CD4-positive, CD25-positive, alpha-beta regulatory T cell (primary cell): ENCODE measurements around the gene KCNG2. TPM values are rescaled to one million over a fixed set of nuclear protein-coding genes. Genes with fewer than 3 reads are reported as not detected.

ENCODE experiments used
- ATAC-seq, 2 donors: fragments of 150-1000 bp; cut with Tn5 transposase; one replicate each; pipeline ENCODE4 v1.10.0; 2021; ENCODE audit warnings: low read depth in 2 of 2, moderate number of reproducible peaks in 2 of 2, moderate library complexity in 1 of 2
- DNase-seq, 3 donors: peaks; one replicate each; pipeline versions ENCODE4 v3.0.0 to v3.0.0-alpha.2; 2012 to 2022; ENCODE audit warnings: mixed read lengths in 1 of 3
- H3K27ac ChIP-seq: one replicate; pipeline ENCODE4 v1.7.0; 2013; ENCODE audit warnings: mild to moderate bottlenecking, low read length; ENCODE audit not compliant: insufficient read depth, poor library complexity, severe bottlenecking
- H3K27me3 ChIP-seq: one replicate; pipeline ENCODE4 v1.7.0; 2013; ENCODE audit warnings: low read length; ENCODE audit not compliant: control insufficient read depth, insufficient read depth
- H3K36me3 ChIP-seq: one replicate; pipeline ENCODE4 v1.7.0; 2013; ENCODE audit warnings: mild to moderate bottlenecking, low read length, moderate library complexity; ENCODE audit not compliant: control insufficient read depth, insufficient read depth
- H3K4me1 ChIP-seq: 2 replicates; pipeline ENCODE4 v1.7.0; 2013; ENCODE audit warnings: mild to moderate bottlenecking, low read length; ENCODE audit not compliant: insufficient read depth, control insufficient read depth, poor library complexity, severe bottlenecking
- H3K4me3 ChIP-seq: one replicate; pipeline ENCODE4 v1.7.0; 2013; ENCODE audit warnings: low read depth, mild to moderate bottlenecking, low read length, moderate library complexity
- H3K9me3 ChIP-seq, 2 experiments: 1 replicate in 1 of 2; 2 replicates in 1 of 2; pipeline ENCODE4 v1.7.0; 2013; ENCODE audit warnings: low read length in 2 of 2, mild to moderate bottlenecking in 1 of 2, moderate library complexity in 1 of 2; ENCODE audit not compliant: control insufficient read depth in 2 of 2
- H3K27ac Mint-ChIP-seq, 3 donors: one replicate each; pipeline ENCODE4 v1.8.0; 2020 to 2022; ENCODE audit warnings: mild to moderate bottlenecking in 3 of 3, mixed read lengths in 3 of 3, moderate library complexity in 2 of 3
- H3K27me3 Mint-ChIP-seq: one replicate; pipeline ENCODE4 v1.8.0; 2022; ENCODE audit warnings: mild to moderate bottlenecking, mixed read lengths
- H3K36me3 Mint-ChIP-seq: one replicate; pipeline ENCODE4 v1.8.0; 2020; ENCODE audit warnings: mixed read lengths
- H3K4me1 Mint-ChIP-seq, 4 donors: one replicate each; pipeline ENCODE4 v1.8.0; 2020 to 2022; ENCODE audit warnings: mixed read lengths in 4 of 4, mild to moderate bottlenecking in 1 of 4
- H3K4me3 Mint-ChIP-seq, 4 donors: one replicate each; pipeline ENCODE4 v1.8.0; 2020 to 2022; ENCODE audit warnings: mild to moderate bottlenecking in 4 of 4, mixed read lengths in 4 of 4, moderate library complexity in 3 of 4
- H3K9me3 Mint-ChIP-seq, 7 donors: one replicate each; pipeline ENCODE4 v1.8.0; 2020 to 2022; ENCODE audit warnings: mixed read lengths in 7 of 7, mild to moderate bottlenecking in 3 of 7, moderate library complexity in 2 of 7
- polyA plus RNA-seq, 4 donors: library from polyadenylated mRNA; unstranded; fragments of 300-500 nt; fragmentation: Illumina TruSeq; gene quantifications; one replicate each; pipeline ENCODE4 v1.2.3, GENCODE V29; 2021
- total RNA-seq: library from RNA; stranded (reverse); gene quantifications from one replicate; pipeline ENCODE4 v1.2.3, GENCODE V29; 2022

Gene KCNG2
- total and polyA plus RNA-seq, 5 donors from 2014 or later: not detected

DNA sequence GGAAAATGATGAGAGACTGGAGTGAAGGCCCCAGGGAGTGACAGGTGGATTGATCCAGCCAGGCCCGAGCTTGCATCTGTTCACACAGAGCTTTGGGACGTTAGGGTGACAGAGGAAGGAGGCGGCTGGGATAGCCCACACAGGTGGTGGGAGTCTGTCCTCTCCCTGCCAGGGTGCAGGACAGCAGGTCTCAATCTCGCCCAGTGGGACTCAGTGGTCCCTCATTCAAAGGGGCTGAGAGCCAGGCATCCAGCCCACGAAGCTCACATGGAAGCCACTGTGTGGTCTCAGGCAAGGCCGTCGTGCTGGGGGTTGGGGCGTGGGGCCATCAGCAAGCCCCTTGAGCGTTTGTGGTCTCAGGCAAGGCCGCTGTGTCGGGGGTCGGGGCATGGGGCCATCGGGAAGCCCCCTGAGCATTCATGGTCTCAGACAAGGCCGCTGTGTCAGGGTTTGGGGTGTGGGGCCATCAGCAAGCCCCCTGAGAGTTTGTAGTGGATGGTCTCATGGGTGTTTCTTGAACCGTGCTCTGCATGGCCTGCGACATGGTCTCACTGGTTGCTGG is 8.3 kb downstream of the KCNG2 start:
- Mint-ChIP-seq H3K4me3 (no peak overlapping the region), H3K4me1 (no peaks in the 10 kb centered on the region), H3K27me3 (no peaks in the 10 kb centered on the region), H3K9me3 (no peaks in the 10 kb centered on the region), H3K27ac (no peak overlapping the region), H3K36me3 (no peaks in the 10 kb centered on the region)
- H3K9me3 ChIP-seq: no peaks in the 10 kb centered on the region
- no peaks in the 10 kb centered on the region for H3K4me1 ChIP-seq
- DNase-seq (no peak), ATAC-seq (no peak)
- no peak overlapping the region for H3K4me3 ChIP-seq
- no peak overlapping the region for H3K27ac ChIP-seq
- H3K27me3 ChIP-seq: no peaks in the 10 kb centered on the region
- no peaks in the 10 kb centered on the region for H3K36me3 ChIP-seq

DNA sequence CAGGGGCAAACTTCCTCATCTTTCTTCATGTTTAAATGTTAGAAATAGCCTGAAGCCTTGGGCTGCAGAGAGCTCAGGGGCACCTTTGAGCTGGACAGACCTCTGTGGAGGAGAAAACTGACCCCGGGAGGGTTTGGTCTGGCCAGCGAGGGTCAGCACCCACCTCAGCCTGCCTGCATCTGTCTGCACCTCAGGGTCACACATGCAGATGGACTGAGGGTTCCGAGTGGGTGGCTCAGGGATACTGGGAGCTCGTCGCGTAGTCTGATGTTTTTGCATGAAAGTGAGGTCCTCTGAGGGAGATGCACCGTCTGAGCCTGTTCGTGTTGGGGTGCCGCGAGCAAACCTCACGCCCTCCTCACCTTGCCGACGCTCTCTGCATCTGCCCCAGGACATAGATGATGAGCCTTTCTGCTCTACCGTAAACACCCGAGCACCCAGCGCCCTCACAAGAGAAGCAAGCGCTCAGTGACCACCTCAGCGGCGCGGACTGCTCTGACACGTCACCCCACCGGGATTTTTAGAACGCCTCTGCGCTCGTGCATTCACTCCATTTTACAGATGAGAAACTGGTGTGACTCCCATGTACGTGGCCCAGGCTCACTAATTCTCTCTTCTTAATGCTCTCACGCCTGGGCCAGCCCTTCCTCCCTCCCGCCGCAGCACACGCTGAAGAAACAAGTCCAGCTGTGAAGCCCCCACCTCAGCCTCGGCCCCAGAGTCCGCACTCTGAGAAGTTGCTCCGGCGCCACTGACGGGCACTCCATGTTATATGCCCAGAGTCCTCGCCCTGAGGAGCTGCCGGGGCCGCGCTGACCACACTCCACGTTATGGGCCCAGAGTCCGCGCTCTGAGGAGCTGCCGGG is 9.5 kb downstream of the KCNG2 start:
- Histone ChIP-seq H3K27ac (no peak overlapping the region), H3K9me3 (no peaks in the 10 kb centered on the region), H3K27me3 (no peaks in the 10 kb centered on the region), H3K4me3 (no peak overlapping the region), H3K4me1 (no peaks in the 10 kb centered on the region), H3K36me3 (no peaks in the 10 kb centered on the region)
- Mint-ChIP-seq H3K36me3 (no peaks in the 10 kb centered on the region), H3K4me1 (no peaks in the 10 kb centered on the region), H3K4me3 (no peak overlapping the region), H3K9me3 (no peaks in the 10 kb centered on the region), H3K27me3 (peaks cover 6% of the 10 kb centered on the region), H3K27ac (no peak overlapping the region)
- ATAC-seq: no peak
- no peak for DNase-seq

DNA sequence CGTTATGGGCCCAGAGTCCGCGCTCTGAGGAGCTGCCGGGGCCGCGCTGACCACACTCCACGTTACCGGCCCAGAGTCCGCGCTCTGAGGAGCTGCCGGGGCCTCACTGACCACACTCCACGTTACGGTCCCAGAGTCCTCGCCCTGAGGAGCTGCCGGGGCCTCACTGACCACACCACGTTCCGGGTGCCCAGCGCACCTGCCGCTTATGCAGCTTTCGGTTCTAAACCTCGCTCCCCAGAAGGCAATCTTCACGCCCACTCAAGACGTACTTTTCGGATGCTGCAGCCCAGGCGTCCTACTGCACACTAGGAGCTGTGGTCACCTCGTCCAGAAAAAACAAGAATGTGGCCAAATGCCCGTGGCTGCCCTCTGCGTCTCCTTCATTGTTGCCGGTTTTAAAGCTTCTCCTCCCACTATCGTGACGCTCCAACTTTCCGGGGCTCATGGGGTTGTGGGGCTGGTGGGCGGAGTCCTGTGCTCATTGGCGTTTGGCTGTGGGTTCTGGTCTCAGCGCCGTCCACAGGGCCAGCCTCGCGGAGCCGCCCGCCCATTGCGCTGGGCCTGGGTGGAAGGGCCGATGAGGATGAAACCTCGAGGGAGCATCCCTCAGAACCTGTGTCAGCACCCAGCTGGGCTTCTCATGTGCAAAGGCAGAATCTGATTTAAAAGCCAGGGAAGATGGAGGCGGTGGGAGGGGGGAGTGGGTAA is 11.9 kb downstream of the KCNG2 start:
- no peaks in the 10 kb centered on the region for H3K36me3 ChIP-seq
- peaks cover 6% of the 10 kb centered on the region for H3K27me3 Mint-ChIP-seq
- no peak overlapping the region for H3K4me3 ChIP-seq
- no peaks in the 10 kb centered on the region for H3K4me1 ChIP-seq
- H3K4me3 Mint-ChIP-seq: no peak overlapping the region
- no peaks in the 10 kb centered on the region for H3K27me3 ChIP-seq
- no peaks in the 10 kb centered on the region for H3K36me3 Mint-ChIP-seq
- no peak overlapping the region for H3K27ac ChIP-seq
- no peaks in the 10 kb centered on the region for H3K9me3 ChIP-seq
- no peak for ATAC-seq
- no peak for DNase-seq
- no peaks in the 10 kb centered on the region for H3K4me1 Mint-ChIP-seq
- H3K27ac Mint-ChIP-seq: no peak overlapping the region
- no peaks in the 10 kb centered on the region for H3K9me3 Mint-ChIP-seq

DNA sequence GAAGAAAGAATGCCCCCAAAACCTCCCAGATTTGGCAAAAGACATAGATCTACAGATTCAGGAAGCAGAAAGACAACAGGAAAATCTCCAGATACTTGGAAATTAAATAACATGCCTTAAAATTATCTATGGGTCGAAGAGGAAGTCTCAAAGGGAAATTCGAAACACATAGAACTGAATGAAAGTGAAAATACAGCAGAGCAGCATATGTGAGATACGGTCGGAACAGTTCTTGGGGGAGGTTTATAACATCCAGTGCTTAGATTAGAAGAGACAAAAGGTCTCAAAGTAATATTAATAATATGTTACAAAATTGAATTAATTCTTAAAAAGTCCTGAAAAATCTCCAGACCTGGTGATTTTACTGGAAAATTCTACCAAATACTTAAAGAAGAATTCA is 14.3 kb downstream of the KCNG2 start:
- ATAC-seq: no peak
- Histone ChIP-seq H3K4me1 (no peaks in the 10 kb centered on the region), H3K27me3 (no peaks in the 10 kb centered on the region), H3K4me3 (no peak overlapping the region), H3K36me3 (no peaks in the 10 kb centered on the region), H3K27ac (no peak overlapping the region), H3K9me3 (no peaks in the 10 kb centered on the region)
- no peaks in the 10 kb centered on the region for H3K9me3 Mint-ChIP-seq
- no peak for DNase-seq
- no peaks in the 10 kb centered on the region for H3K4me1 Mint-ChIP-seq
- no peak overlapping the region for H3K4me3 Mint-ChIP-seq
- H3K27me3 Mint-ChIP-seq: peaks cover 6% of the 10 kb centered on the region
- no peaks in the 10 kb centered on the region for H3K36me3 Mint-ChIP-seq
- H3K27ac Mint-ChIP-seq: no peak overlapping the region

DNA sequence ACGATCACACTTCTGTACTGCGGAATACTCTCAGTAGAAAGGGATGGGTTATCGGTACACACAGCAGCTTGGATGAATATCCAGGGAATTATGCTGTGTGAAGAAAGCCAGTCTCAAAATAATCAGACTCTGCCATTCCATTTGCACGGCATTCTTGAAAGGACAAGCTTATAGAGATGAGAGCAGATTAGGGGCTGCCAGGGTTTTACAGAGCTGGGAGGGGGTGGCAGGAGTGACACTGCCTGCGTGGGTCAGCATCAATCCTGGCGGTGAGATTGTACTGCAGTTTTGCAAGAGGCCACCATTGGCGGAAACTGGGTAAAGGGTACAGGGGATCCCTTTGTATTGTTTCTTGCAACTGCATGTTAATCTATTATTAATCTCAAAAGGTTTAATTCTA is 16.6 kb downstream of the KCNG2 start:
- Histone ChIP-seq H3K4me1 (no peaks in the 10 kb centered on the region), H3K36me3 (no peaks in the 10 kb centered on the region), H3K9me3 (no peaks in the 10 kb centered on the region), H3K4me3 (no peak overlapping the region), H3K27me3 (no peaks in the 10 kb centered on the region), H3K27ac (no peak overlapping the region)
- H3K9me3 Mint-ChIP-seq: no peaks in the 10 kb centered on the region
- DNase-seq (no peak), ATAC-seq (no peak)
- H3K4me3 Mint-ChIP-seq: no peak overlapping the region
- peak overlapping the region in 1 of 3 donors; percentile 61 for H3K27ac Mint-ChIP-seq
- no peaks in the 10 kb centered on the region for H3K36me3 Mint-ChIP-seq
- H3K4me1 Mint-ChIP-seq: no peaks in the 10 kb centered on the region
- H3K27me3 Mint-ChIP-seq: peaks cover 6% of the 10 kb centered on the region

DNA sequence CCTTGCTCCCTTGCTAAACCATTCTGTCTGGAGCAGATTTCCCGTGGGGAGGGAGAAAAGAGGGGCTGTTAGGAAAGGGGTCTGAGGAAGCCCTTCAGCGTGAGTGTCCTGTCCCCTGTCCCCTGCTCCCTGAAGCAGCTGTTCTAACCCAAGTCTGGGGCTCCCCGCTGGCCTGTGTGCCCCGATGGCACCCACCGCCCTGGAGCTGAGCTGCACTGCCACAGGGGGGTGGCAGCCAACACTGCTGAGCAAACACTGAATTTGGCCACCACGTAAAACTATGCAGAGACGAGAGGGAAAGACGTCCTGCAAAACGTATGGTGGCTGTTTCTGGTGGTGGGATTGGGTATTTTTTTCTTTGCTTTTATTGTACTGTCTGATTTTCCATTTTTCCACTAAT is 17.9 kb downstream of the KCNG2 start:
- Histone ChIP-seq H3K4me1 (no peaks in the 10 kb centered on the region), H3K9me3 (no peaks in the 10 kb centered on the region), H3K4me3 (no peak overlapping the region), H3K27me3 (no peaks in the 10 kb centered on the region), H3K27ac (no peak overlapping the region), H3K36me3 (no peaks in the 10 kb centered on the region)
- H3K27ac Mint-ChIP-seq: no peak overlapping the region
- H3K4me1 Mint-ChIP-seq: peaks cover 0 to 4% (median 1%) of the 10 kb centered on the region in 4 donors
- DNase-seq (no peak), ATAC-seq (no peak)
- H3K9me3 Mint-ChIP-seq: peaks cover 0 to 2% (median 0%) of the 10 kb centered on the region in 7 donors
- H3K4me3 Mint-ChIP-seq: no peak overlapping the region
- H3K36me3 Mint-ChIP-seq: no peaks in the 10 kb centered on the region
- peaks cover 7% of the 10 kb centered on the region for H3K27me3 Mint-ChIP-seq

DNA sequence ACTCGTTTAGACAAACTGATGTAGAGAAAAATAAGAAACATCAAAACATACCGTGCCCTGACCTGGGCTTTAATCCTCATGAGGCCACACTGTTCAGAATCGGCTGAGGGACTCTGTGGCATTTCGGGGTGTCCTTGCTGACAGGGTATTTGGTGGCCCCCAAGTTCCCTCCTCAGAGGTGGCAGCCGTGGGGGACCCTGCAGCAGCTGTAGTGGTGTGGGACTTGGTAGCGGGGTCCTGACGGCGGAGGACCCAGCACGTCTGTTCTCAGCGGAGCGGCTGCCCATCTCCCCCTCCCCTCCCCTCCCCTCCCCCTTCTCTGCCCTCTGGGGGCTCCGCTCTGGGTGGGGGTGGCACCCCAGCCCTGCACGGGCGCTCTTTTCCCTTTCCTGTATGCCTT is 18.4 kb downstream of the KCNG2 start:
- Histone ChIP-seq H3K36me3 (no peaks in the 10 kb centered on the region), H3K9me3 (no peaks in the 10 kb centered on the region), H3K4me3 (no peak overlapping the region), H3K4me1 (no peaks in the 10 kb centered on the region), H3K27ac (no peak overlapping the region), H3K27me3 (no peaks in the 10 kb centered on the region)
- no peak for DNase-seq
- H3K4me3 Mint-ChIP-seq: no peak overlapping the region
- no peak overlapping the region for H3K27ac Mint-ChIP-seq
- ATAC-seq: no peak
- peaks cover 0 to 4% (median 1%) of the 10 kb centered on the region in 4 donors for H3K4me1 Mint-ChIP-seq
- H3K9me3 Mint-ChIP-seq: peaks cover 0 to 2% (median 0%) of the 10 kb centered on the region in 7 donors
- H3K36me3 Mint-ChIP-seq: no peaks in the 10 kb centered on the region
- peaks cover 11% of the 10 kb centered on the region for H3K27me3 Mint-ChIP-seq
